Measurements from ENCODE around the gene CENPT.
A peak's percentile ranks its signal among the peaks of the same experiment; 100 is the strongest.

CENPT gene

GRCh38 chr16:67857547-67858233, 10.2 kb upstream of the CENPT start:
- Histone ChIP-seq H3K4me3 (ENCODE audit: low read depth, low read length) (no peak overlapping the region), H3K36me3 (peaks cover 30% of the 10 kb centered on the region), H3K4me1 (no peaks in the 10 kb centered on the region), H3K27me3 (no peaks in the 10 kb centered on the region), H3K9me3 (no peaks in the 10 kb centered on the region)
- TF ChIP-seq CTCF (IDR thresholded peaks at IDR 0.05; ENCODE audit: low read depth, low read length) = no peak
- DNase-seq = no peak

GRCh38 chr16:67856927-67857546, 9.5 kb upstream of the CENPT start:
- H3K36me3 ChIP-seq = peaks cover 30% of the 10 kb centered on the region
- H3K27me3 ChIP-seq = no peaks in the 10 kb centered on the region
- no peak for DNase-seq
- H3K9me3 ChIP-seq = no peaks in the 10 kb centered on the region
- no peak overlapping the region for H3K4me3 ChIP-seq (ENCODE audit: low read depth, low read length)
- no peak for TF ChIP-seq CTCF (IDR thresholded peaks at IDR 0.05; ENCODE audit: low read depth, low read length)
- no peaks in the 10 kb centered on the region for H3K4me1 ChIP-seq

- no peak for DNase-seq
- H3K9me3 ChIP-seq = no peaks in the 10 kb centered on the region
- H3K4me3 ChIP-seq (ENCODE audit: low read depth, low read length) = no peak overlapping the region
- H3K36me3 ChIP-seq = peaks cover 25% of the 10 kb centered on the region
- no peaks in the 10 kb centered on the region for H3K4me1 ChIP-seq
- TF ChIP-seq CTCF (IDR thresholded peaks at IDR 0.05; ENCODE audit: low read depth, low read length) = no peak
- H3K27me3 ChIP-seq = no peaks in the 10 kb centered on the region
Measured at GRCh38 chr16:67855789-67856188, 8.3 kb upstream of the CENPT start.

- TF ChIP-seq CTCF (IDR thresholded peaks at IDR 0.05; ENCODE audit: low read depth, low read length) = no peak
- no peaks in the 10 kb centered on the region for H3K27me3 ChIP-seq
- peaks cover 20% of the 10 kb centered on the region for H3K36me3 ChIP-seq
- H3K4me1 ChIP-seq = no peaks in the 10 kb centered on the region
- no peak for DNase-seq
- no peak overlapping the region for H3K4me3 ChIP-seq (ENCODE audit: low read depth, low read length)
- no peaks in the 10 kb centered on the region for H3K9me3 ChIP-seq
Measured at GRCh38 chr16:67853670-67854069, 6.2 kb upstream of the CENPT start.

- no peak for DNase-seq
- no peaks in the 10 kb centered on the region for H3K4me1 ChIP-seq
- H3K4me3 ChIP-seq (ENCODE audit: low read depth, low read length) = peak overlapping the region; percentile 96
- peaks cover 5% of the 10 kb centered on the region for H3K36me3 ChIP-seq
- no peak for TF ChIP-seq CTCF (IDR thresholded peaks at IDR 0.05; ENCODE audit: low read depth, low read length)
- no peaks in the 10 kb centered on the region for H3K9me3 ChIP-seq
- no peaks in the 10 kb centered on the region for H3K27me3 ChIP-seq
Measured at GRCh38 chr16:67848118-67848517, 625 bp upstream of the CENPT start.

Data from BE2C (cell line).